GM21529 (cell line): ENCODE results near the gene PARD3.

Experiments
- ATAC-seq: cut with Tn5 transposase; IDR thresholded peaks from one replicate; pipeline ENCODE4 v1.9.1; 2021; ENCODE audit not compliant: unreplicated experiment

PARD3 gene

GRCh38 chr10:34825414-34825813 lies 10.3 kb upstream of the PARD3 start:
- no peak for ATAC-seq

DNA sequence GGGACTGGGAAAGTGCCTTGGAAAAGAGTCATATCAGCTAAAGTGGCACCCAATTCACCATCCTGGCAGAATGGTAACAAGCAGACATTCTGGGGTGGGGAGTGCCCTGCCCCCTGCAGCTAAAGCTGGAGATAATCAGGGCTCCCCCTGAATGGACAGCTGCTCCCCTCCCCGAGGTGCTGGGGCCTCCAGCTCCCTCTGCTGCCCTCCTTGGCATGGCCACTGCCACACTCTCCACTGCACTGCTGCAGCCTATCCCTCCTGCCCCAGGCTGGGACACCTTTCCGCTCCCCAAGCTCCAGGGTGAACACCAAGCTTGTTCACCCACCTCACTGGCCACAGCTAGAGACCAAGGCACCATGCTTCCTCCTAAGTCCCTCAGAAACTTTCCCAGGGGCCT lies 9.8 kb upstream of the PARD3 start:
- ATAC-seq, result no peak

DNA sequence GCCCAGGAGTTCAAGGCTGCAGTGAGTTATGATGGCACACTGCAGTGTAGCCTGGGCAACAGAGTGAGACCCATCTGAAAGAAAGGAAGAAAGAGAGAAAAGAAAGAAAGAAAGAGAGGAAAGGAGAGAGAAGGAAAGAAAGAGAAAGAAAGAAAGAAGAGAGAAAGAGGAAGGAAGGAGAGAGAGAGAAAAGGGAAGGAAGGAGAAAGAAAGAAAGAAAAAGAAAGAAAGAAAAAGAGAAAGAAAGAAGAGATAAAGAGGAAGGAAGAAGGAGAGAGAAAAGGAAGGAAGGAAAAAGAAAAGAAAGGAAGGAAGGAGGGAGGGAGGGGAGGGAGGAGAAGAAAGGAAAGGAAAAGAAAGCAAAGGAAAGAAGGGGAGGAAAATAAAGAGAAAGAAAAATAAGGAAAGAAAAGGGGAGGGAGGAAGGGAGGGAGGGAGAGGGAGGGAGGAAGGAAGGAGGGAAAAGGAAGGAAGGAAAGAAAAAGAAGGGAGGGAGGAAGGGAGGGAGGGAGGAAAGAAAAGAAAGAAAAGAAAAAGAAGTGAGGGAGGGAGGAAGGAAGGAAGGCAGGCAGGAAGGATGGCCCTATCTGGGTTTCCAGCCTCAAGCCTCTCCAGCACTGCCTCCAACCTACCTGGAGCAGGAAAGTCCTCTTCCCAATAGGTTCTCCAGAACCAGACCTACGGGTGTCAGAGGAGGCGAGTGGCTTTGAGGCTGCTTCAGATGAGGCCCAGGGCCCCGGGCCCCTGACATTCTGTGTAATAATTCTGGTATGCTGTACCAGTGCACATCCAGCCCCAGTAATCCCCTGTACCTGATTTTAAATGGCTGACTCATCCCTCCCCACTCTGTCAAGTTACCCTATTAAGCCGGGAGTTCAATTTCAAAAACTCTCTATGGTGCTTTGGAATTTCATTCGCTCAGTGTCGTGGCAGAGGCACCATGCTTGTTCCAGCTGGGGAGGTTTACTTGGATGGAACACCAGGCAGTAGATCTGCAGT lies 6.8 kb upstream of the PARD3 start:
- no peak for ATAC-seq

DNA sequence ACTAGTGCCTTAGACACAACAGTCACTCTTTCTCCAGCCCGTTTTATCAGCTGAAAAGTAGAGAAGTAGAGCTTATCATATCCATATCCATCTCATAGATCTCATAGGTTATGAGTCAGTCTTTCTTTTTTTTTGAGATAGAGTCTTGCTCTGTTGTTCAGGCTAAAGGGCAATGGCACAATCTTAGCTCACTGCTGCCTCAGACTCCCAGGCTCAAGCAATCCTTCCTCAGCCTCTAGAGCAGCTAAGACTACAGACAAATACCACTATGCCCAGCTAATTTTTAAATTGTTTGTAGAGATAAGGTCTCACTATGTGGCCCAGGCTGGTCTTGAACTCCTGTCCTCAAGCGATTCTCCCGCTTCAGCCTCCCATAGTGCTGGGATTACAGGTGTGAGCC lies 2.5 kb upstream of the PARD3 start:
- no peak for ATAC-seq

DNA sequence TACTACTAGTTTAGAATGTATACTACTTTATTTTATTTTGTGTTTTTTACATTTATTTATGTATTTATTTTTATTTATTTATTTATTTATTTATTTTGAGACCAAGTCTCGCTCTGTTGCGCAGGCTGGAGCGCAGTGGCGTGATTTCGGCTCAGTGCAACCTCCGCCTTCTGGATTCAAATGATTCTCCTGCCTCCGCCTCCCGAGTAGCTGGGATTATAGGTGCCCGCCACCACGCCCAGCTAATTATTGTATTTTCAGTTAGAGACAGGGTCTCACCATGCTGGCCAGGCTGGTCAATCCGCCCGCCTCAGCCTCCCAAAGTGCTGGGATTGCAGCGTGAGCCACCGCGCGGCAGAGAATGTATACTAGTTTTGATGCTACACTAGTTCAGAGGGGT lies 2.0 kb upstream of the PARD3 start:
- no peak for ATAC-seq

- ATAC-seq, result no peak
Observed at GRCh38 chr10:34816501-34817002, 1.5 kb upstream of the PARD3 start.

DNA sequence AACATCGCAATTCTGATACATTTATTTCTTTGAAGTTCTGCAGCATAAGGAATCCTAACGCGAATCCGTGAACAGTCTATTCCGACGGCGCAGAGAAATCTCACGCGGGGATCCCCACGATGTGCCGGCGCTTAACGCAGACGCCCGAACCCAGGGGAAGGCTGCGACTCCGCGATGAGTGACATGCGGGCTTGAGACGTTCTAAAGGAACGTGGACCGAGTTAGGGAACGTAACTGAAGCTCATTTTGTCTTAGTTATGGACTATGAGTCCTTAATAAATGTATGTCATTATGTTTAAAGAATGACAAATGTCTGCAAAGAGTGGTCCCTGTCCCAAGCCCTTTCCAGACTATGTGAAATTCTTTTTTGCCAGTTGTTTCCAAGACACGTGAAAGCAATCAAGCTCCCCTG lies 995 bp upstream of the PARD3 start:
- ATAC-seq, result no peak

DNA sequence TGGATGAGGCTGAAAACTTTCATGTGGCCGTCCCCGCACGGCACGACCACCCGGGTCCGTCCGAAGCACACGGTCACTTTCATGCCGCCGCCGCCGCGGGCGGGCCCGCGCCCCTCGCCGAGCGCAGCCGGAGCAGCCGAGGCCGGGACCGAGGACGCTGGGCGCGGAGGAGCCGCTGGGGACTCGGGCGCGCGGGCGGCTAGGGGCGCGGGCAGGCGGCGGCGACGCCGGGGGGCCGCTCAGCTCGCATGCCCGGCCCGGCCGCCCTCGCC lies 247 bp downstream of the PARD3 start:
- no peak for ATAC-seq

- ATAC-seq, result no peak
Observed at GRCh38 chr10:34814223-34814912, 728 bp downstream of the PARD3 start.

DNA sequence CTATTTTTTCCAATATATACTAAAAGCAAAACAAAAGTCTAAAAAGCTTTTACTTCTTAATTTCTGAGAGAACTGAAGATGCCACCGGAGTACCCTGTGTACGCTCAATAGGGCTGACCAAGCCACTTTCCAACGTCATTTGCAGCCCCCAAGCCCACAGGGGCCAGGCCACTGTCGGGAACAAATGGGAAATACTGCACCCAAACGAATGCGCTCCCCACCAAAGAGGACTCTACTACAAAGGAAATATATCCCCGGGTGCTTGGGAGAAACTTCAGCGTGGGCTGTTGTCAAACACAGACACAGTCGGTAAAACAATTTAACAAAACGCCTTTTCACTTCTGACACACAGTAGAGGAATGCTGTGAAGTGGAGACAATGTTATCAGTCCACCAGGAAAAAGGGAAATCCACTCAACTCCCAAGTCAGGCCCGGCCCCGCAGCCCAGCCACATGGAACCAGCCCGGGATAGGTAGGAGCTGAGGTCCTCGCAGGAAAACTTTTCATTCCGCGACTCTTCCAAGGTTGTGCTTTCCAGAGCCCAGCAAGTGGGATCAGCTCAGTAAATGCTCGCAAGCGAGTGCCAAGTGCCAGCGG lies 1.4 kb downstream of the PARD3 start:
- no peak for ATAC-seq

DNA sequence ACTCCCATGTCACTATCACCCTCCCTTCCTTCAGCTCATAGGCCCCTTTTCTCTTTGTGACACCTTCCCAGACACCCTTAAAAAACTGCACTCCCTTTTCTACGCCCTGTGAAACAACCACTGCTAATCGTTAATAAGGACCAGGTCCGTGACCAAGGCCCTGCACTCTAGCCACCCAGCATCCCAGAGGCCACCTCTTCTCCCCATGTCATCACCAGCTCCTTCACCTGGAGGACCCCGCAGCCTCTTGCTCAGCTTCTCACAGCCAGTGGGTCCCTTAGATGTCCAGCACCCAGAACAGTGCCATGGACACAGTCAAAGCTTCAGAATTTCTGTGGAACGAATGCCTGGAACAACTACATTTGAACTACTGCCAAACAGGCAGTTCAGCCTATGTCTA lies 2.3 kb downstream of the PARD3 start:
- no peak for ATAC-seq

DNA sequence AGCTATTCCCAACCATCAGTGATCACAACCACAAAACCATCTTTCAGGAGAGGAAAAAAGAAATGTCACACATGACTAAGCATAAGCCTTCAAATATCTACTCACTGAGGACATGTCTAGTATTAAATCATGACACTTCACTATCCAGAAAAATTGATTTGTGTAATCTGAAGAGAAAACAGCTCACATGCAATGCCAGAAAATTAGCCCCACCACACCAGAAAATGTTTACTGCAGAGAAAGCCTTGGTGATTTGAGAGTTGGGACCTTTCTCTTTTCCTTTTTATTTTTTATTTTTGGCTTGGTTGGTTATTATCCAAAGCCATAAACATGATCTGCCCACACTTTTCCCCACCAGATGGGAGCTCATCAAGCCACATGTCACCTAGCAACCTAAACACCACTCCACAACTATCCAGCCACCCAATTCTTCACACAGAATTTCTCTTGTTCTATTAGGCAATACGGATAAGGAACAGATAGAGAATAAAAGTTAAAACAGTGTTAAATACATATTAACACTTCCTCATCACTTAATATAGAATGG lies 3.1 kb downstream of the PARD3 start:
- no peak for ATAC-seq

- ATAC-seq, result no peak
Observed at GRCh38 chr10:34811126-34811967, 3.7 kb downstream of the PARD3 start.

- no peak for ATAC-seq
Observed at GRCh38 chr10:34809796-34810195, 5.3 kb downstream of the PARD3 start.

DNA sequence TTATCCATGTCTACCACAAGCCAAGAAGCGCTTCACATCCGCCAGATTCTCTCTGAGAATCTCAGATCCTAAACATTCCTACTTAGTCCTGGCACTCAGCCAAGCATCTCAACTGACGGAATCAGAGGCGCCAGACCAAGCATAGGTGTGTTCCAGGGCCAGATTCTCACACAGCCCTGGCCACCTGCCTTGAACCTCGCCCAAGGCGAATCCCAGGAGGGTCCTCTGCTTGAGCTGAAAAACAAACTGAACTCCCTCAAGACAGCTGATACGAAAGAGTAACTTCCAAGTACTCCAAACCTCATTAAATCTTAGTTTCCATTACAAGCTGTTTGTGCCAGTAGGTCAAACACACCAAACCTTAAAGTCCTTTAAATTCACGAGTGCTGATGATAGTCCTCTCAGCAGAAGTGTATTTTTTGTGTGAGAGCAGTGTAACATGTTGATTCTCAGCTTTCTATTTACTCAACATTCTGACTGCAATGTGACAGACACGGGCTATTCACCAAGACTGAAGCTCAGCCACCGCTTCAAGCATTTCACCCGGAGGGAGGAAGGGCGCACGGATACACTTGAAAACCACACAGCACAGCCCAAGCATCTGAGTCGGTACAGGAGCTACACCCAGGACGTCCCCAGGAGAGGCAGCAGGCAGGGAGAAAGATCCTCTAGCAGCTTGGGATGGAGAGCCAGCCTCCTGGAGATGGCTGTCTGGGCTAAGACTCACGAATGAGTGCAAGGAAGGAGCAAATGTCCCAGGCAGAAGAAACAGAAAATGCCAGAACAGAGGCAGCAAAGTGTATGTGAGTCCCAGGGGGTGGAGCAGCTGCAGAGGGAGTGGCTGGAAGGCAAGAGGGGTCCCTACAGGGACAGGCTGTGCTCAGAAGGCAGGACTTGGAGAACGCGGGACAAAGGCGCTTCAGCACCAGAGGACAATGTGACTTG lies 6.0 kb downstream of the PARD3 start:
- ATAC-seq, result no peak

GRCh38 chr10:34808336-34808735 lies 6.8 kb downstream of the PARD3 start:
- ATAC-seq, result no peak

DNA sequence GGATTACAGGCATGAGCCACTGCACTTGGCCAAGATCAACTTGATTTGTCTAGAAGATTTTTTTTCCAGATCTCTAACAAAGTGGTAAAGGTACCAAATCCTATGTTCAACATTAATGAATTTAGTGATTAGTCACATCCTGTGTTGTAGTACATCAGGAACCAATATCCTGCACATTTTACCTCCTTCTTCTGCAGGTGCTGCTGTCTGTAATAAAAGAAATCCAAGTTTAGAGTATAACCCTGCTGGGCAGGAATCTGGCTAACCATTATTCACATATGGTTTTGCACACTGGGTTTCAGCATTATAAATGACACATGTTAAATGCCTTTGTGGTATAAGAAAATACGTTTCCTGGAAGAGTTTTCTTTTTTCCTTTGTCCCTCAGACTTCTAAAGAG lies 10.8 kb downstream of the PARD3 start:
- no peak for ATAC-seq

DNA sequence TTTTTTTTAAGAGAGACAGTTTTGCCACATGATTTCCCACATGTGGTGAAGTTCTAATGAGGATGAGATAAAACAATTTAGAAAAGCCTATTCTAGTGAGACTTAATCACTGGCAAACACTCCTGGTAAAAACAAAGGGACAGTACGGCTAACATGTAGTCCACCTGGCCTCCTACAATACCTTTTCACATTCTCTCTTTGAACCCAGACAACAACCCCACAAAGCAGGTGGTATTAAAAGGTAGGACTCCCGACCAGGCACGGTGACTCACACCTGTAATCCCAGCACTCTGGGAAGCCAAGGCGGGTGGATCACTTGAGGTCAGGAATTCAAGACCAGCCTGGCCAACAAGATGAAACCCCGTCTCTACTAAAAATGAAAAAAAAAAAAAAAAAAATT lies 12.4 kb downstream of the PARD3 start:
- ATAC-seq, result no peak

GRCh38 chr10:34801097-34801733 lies 13.9 kb downstream of the PARD3 start:
- no peak for ATAC-seq
